ENCODE data around the gene LRRIQ1.
A peak's percentile ranks its signal among the peaks of the same experiment; 100 is the strongest.

Gene LRRIQ1

GRCh38 chr12:85280165-85280983 is 244.2 kb downstream of the LRRIQ1 start, which contains the start of gene ALX1 (continued):
- TF ChIP-seq, protein P1, sequence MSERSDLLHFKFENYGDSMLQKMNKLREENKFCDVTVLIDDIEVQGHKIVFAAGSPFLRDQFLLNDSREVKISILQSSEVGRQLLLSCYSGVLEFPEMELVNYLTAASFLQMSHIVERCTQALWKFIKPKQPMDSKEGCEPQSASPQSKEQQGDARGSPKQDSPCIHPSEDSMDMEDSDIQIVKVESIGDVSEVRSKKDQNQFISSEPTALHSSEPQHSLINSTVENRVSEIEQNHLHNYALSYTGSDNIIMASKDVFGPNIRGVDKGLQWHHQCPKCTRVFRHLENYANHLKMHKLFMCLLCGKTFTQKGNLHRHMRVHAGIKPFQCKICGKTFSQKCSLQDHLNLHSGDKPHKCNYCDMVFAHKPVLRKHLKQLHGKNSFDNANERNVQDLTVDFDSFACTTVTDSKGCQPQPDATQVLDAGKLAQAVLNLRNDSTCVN (tag by site-specific recombination; optimal IDR thresholded peaks at IDR 0.05), result peak; percentile 37
- TF ChIP-seq ZBTB48 (tag by site-specific recombination; IDR thresholded peaks at IDR 0.05) (peak; percentile 89), ZNF692 (tag by site-specific recombination; IDR thresholded peaks at IDR 0.05) (no peak), ZNF670 (tag by site-specific recombination; IDR thresholded peaks at IDR 0.05; ENCODE audit: low read depth) (no peak), ZNF280D (tag by site-specific recombination; IDR thresholded peaks at IDR 0.05) (no peak), MZF1 (tag by site-specific recombination; IDR thresholded peaks at IDR 0.05; ENCODE audit: borderline replicate concordance) (peak; percentile 12; the same call in 1 of the 2 replicates), HOXD13 (CRISPR knock-in tag; IDR thresholded peaks at IDR 0.05; ENCODE audit: borderline replicate concordance) (no peak), WT1 (tag by site-specific recombination; IDR thresholded peaks at IDR 0.05) (peak; percentile 8; the same call in 1 of the 2 replicates), ZNF146 (tag by site-specific recombination; IDR thresholded peaks at IDR 0.05) (no peak), ZBTB21 (tag by site-specific recombination; IDR thresholded peaks at IDR 0.05) (peak; percentile 56), ZNF596 (tag by site-specific recombination; IDR thresholded peaks at IDR 0.05) (0 out of 2 replicates have a peak, but pooled peaks have one; percentile 8), KLF16 (tag by site-specific recombination; IDR thresholded peaks at IDR 0.05) (peak; percentile 29; the same call in 1 of the 2 replicates), ZNF639 (tag by site-specific recombination; IDR thresholded peaks at IDR 0.05) (peak; percentile 26; the same call in 1 of the 2 replicates), KLF9 (tag by site-specific recombination; IDR thresholded peaks at IDR 0.05; ENCODE audit: low read depth) (0 out of 2 replicates have a peak, but pooled peaks have one; percentile 33), ZNF785 (tag by site-specific recombination; IDR thresholded peaks at IDR 0.05) (no peak), ZNF677 (tag by site-specific recombination; IDR thresholded peaks at IDR 0.05) (no peak), ZBTB49 (tag by site-specific recombination; IDR thresholded peaks at IDR 0.05; ENCODE audit: low read depth) (no peak), ZNF518A (tag by site-specific recombination; conservative IDR thresholded peaks at IDR 0.05; ENCODE audit: low read depth) (no peak; the same call in 1 of the 2 replicates)
- TF ChIP-seq, protein P2, sequence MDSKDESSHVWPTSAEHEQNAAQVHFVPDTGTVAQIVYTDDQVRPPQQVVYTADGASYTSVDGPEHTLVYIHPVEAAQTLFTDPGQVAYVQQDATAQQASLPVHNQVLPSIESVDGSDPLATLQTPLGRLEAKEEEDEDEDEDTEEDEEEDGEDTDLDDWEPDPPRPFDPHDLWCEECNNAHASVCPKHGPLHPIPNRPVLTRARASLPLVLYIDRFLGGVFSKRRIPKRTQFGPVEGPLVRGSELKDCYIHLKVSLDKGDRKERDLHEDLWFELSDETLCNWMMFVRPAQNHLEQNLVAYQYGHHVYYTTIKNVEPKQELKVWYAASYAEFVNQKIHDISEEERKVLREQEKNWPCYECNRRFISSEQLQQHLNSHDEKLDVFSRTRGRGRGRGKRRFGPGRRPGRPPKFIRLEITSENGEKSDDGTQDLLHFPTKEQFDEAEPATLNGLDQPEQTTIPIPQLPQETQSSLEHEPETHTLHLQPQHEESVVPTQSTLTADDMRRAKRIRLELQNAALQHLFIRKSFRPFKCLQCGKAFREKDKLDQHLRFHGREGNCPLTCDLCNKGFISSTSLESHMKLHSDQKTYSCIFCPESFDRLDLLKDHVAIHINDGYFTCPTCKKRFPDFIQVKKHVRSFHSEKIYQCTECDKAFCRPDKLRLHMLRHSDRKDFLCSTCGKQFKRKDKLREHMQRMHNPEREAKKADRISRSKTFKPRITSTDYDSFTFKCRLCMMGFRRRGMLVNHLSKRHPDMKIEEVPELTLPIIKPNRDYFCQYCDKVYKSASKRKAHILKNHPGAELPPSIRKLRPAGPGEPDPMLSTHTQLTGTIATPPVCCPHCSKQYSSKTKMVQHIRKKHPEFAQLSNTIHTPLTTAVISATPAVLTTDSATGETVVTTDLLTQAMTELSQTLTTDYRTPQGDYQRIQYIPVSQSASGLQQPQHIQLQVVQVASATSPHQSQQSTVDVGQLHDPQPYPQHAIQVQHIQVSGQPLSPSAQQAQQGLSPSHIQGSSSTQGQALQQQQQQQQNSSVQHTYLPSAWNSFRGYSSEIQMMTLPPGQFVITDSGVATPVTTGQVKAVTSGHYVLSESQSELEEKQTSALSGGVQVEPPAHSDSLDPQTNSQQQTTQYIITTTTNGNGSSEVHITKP (tag by site-specific recombination; IDR thresholded peaks at IDR 0.05), result peak; percentile 67
